Aorta (tissue), 5 donors: ENCODE results near the gene CDK5. TPM values are rescaled to one million over a fixed set of nuclear protein-coding genes. Genes with fewer than 3 reads are reported as not detected.

ENCODE experiments used
- ATAC-seq: fragments of 200-7000 bp; cut with Tn5 transposase; one replicate; pipeline ENCODE4 v1.9.1; 2022; ENCODE audit warnings: moderate library complexity; ENCODE audit not compliant: low FRiP score
- DNase-seq, 2 donors: peaks; one replicate each; pipeline ENCODE4 v3.0.0-alpha.2; 2020
- H3K27ac ChIP-seq, 2 donors: one replicate each; pipeline ENCODE4 v1.5.1; 2013; ENCODE audit warnings: low read length in 2 of 2, mild to moderate bottlenecking in 2 of 2, moderate library complexity in 2 of 2, control low read depth in 1 of 2, inconsistent platforms in 1 of 2, low read depth in 1 of 2
- H3K27me3 ChIP-seq, 2 donors: one replicate each; pipeline ENCODE4 v1.6.1; 2013; ENCODE audit warnings: control low read depth in 1 of 2, low read length in 1 of 2, mild to moderate bottlenecking in 1 of 2, moderate library complexity in 1 of 2; ENCODE audit not compliant: insufficient read depth in 2 of 2, control insufficient read depth in 1 of 2
- H3K36me3 ChIP-seq, 2 donors: one replicate each; pipeline ENCODE4 v1.6.1; 2013; ENCODE audit warnings: control low read depth in 1 of 2, low read length in 1 of 2, mild to moderate bottlenecking in 1 of 2; ENCODE audit not compliant: insufficient read depth in 2 of 2, control insufficient read depth in 1 of 2
- H3K4me1 ChIP-seq, 2 donors: one replicate each; pipeline ENCODE4 v1.6.1; 2013; ENCODE audit warnings: low read length in 2 of 2, control low read depth in 1 of 2, mild to moderate bottlenecking in 1 of 2, moderate library complexity in 1 of 2; ENCODE audit not compliant: insufficient read depth in 2 of 2, control insufficient read depth in 1 of 2
- H3K4me3 ChIP-seq, 2 donors: one replicate each; pipeline ENCODE4 v1.5.1; 2013; ENCODE audit warnings: low read length in 2 of 2, control low read depth in 1 of 2, mild to moderate bottlenecking in 1 of 2
- H3K9me3 ChIP-seq: one replicate; pipeline ENCODE4 v1.6.1; 2013; ENCODE audit warnings: mild to moderate bottlenecking, low read length; ENCODE audit not compliant: control insufficient read depth
- WGBS, 2 donors: extraction: QIAGEN DNeasy Blood & Tissue Kit; methylation state at CpG; one replicate each; pipeline ENCODE4 v1.1.7; 2013; 5-methylcytosine and 5-hydroxymethylcytosine counted together
- intact Hi-C, 2 donors: fragments of 100-400 bp; cut with DNase I; formaldehyde crosslinking; loops; one replicate each; pipeline versions ENCODE4 v1.14.2 to v1.15.0; 2022
- polyA plus RNA-seq, 2 donors: library from polyadenylated mRNA; stranded (reverse); fragments of 200-250 nt; gene quantifications; one replicate each; pipeline ENCODE4 v1.2.3, GENCODE V29; 2013
- total RNA-seq, 2 donors: library from RNA; stranded (reverse); fragmentation: NEBNext Ultra II Directional; extraction: Animal tissue kit (Norgen Biotek cat#: 25700); gene quantifications; one replicate each; pipeline ENCODE4 v1.2.1, GENCODE V29; 2021
- donor health status: healthy with polysubstance abuse.
- donor health status: Bipolar disorder and iron deficiency.
- donor health status: DM: no; HTN: no; CAD: no.
- donor health status: DM: no; HTN: no; CAD: no.
- donor health status: DM: yes; HTN: yes; CAD: no.

The CDK5 gene
- total and polyA plus RNA-seq, 4 donors = 4.1 to 8.9 (median 6.3) TPM

DNA sequence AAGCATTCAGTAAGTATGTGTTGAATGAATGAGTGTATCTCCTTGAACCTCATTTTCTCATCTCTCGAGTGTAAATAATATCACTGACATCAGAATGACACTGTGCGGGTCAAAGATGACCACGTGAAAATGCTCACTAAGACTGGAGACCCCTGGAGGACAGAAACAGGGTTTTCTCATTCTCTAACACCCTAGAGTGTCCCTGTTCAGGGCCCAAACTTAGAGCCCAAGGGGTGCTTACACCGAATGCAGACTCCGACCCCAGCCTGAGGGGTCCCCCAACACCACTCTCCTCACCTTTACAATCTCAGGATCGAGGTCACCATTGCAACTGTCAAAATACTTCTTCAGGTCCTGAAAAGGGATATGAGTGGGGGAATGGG, 1.4 kb downstream of the CDK5 start:
- Histone ChIP-seq H3K36me3 (no peaks in the 10 kb centered on the region), H3K4me1 (no peaks in the 10 kb centered on the region), H3K27me3 (no peaks in the 10 kb centered on the region), H3K4me3 (no peak overlapping the region), H3K9me3 (no peaks in the 10 kb centered on the region), H3K27ac (no peak overlapping the region)
- intact Hi-C loops = no loop called here
- DNase-seq (no peak), ATAC-seq (no peak)
- WGBS, 2 donors = 88 to 91% methylated on average over 6 of the region's 6 CpGs

DNA sequence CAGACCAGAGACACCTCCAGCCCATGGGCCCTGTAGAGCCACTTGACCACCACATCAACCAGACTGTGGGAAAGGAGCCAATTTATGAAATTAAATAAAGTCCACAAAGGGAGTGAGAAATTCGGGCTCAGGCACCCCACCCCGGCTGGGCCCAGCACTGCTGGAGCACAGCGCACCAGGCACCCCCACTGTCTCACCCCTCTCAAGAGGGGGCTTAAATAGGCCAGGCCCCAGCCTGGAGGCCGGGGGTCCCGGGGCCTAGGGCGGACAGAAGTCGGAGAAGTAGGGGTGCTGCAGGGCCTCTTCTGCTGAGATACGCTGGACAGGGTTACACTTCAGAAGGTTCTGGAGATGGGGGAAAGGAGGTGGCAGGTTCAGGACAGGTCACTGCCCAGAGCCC, 3.9 kb downstream of the CDK5 start:
- ATAC-seq = no peak
- H3K27ac ChIP-seq = no peak overlapping the region
- no peaks in the 10 kb centered on the region for H3K27me3 ChIP-seq
- DNase-seq = no peak
- WGBS, 2 donors = 85 to 89% methylated on average over 8 of the region's 8 CpGs
- H3K9me3 ChIP-seq = no peaks in the 10 kb centered on the region
- intact Hi-C loops = no loop called here
- H3K4me1 ChIP-seq = no peaks in the 10 kb centered on the region
- H3K4me3 ChIP-seq = no peak overlapping the region
- H3K36me3 ChIP-seq = no peaks in the 10 kb centered on the region

DNA sequence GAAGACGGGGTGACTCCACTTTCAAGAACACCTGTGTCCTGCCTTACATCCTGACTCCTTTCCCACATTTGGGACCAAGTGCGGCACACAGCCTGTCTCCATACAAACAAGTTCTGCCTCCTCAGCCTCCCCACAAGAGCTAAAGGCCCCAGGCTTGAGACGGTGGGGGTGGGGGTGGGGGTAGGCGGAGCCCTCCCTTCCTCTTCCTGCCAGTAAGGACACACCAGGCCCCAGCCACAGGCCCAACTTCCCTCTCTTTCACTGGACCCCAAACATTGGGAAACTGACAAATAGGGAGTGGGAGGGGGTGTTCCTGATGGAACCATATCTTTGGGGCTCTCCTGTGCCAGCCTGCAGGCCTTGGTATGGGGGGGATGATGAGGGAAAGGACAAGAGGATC, 4.6 kb downstream of the CDK5 start:
- ATAC-seq = no peak
- intact Hi-C loops = no loop called here
- Histone ChIP-seq H3K36me3 (no peaks in the 10 kb centered on the region), H3K4me3 (no peak overlapping the region), H3K9me3 (no peaks in the 10 kb centered on the region), H3K4me1 (no peaks in the 10 kb centered on the region), H3K27ac (no peak overlapping the region), H3K27me3 (no peaks in the 10 kb centered on the region)
- 83 to 85% methylated on average over 4 of the region's 4 CpGs for WGBS, 2 donors
- no peak for DNase-seq

DNA sequence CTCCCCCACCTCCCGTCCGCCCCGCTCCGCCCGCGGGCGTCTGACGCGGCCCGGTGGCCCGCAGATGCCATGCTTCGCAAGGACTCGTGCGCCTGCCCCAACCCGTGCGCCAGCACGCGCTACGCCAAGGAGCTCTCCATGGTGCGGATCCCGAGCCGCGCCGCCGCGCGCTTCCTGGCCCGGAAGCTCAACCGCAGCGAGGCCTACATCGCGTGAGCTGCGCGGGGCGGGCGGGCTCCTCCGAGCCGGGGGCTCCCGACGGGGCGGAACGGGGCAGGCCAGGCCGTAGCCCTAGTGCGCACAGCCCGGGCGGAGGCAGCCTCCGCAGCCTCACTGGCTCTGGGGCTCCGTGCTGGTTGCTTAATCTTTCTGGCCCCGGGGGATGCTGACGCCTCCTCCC, 6.6 kb downstream of the CDK5 start:
- no peaks in the 10 kb centered on the region for H3K9me3 ChIP-seq
- intact Hi-C loops = no loop called here
- DNase-seq (peak; percentile 73 to 90), ATAC-seq (peak; percentile 63)
- no peak overlapping the region for H3K4me3 ChIP-seq
- 1 to 2% methylated on average over 31 to 50 of the region's 50 CpGs for WGBS, 2 donors
- H3K27me3 ChIP-seq = no peaks in the 10 kb centered on the region
- H3K4me1 ChIP-seq = no peaks in the 10 kb centered on the region
- no peak overlapping the region for H3K27ac ChIP-seq
- no peaks in the 10 kb centered on the region for H3K36me3 ChIP-seq

DNA sequence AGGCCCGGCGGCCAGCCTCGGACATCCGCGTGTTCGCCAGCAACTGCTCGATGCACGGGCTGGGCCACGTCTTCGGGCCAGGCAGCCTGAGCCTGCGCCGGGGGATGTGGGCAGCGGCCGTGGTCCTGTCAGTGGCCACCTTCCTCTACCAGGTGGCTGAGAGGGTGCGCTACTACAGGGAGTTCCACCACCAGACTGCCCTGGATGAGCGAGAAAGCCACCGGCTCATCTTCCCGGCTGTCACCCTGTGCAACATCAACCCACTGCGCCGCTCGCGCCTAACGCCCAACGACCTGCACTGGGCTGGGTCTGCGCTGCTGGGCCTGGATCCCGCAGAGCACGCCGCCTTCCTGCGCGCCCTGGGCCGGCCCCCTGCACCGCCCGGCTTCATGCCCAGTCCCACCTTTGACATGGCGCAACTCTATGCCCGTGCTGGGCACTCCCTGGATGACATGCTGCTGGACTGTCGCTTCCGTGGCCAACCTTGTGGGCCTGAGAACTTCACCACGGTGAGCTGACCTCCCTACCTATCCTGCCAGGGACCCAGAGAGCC, 8.7 kb downstream of the CDK5 start:
- Histone ChIP-seq H3K4me1 (no peaks in the 10 kb centered on the region), H3K36me3 (no peaks in the 10 kb centered on the region), H3K27ac (no peak overlapping the region), H3K27me3 (no peaks in the 10 kb centered on the region), H3K9me3 (no peaks in the 10 kb centered on the region), H3K4me3 (no peak overlapping the region)
- no peak for DNase-seq
- WGBS, 2 donors = 90% methylated on average over 36 to 38 of the region's 38 CpGs
- intact Hi-C loops = no loop called here
- ATAC-seq = no peak

DNA sequence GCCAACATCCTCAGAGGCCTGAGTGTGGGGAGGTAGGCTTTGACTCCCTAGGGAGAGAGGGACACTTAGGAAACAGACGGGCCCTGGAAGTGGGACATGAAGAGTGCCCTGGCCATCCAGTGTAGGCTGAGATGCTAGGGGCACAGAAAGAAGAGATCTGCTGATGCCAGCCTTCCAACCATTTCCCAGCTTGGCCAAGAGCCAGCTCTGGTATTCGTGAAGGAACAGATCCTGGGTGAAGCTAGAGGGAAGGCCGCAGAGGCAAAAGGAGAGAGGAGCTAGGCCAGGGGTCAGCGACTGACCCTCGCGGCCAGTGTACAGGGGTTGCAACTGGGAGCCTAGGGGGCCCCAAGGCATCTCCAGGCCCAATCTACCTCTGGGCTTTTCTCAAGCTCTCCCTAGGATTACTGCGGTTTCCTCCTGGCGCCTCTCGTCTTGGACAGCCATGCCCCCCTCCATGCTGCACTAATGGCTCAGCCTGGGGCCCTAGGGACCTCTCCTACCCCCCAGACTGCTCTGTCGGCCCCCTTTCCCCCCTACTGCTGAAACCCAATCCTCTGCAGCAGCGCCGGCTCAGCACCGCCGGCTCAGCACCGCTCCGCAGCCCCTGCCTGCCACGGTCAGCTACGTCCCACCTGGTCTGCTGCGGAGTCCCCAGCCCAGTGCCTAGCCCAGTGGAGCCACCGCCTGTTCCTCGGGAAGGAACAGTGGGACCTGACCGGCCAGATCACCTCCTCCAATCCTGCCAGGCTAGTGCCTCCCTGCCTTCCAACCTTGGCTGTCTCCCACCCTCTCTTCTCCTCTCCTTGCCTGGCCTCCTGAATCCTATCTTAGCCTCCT, 9.5 kb downstream of the CDK5 start, which contains the start of gene ASIC3:
Gene ASIC3 (plus strand): TSS at position 556 of the 840 bp plus-strand sequence. CDS start 355 bp downstream, outside the sequence.
- intact Hi-C loops = no loop called here
- H3K4me1 ChIP-seq = no peaks in the 10 kb centered on the region
- no peak within 1 kb of the TSS for H3K27ac ChIP-seq
- H3K36me3 ChIP-seq = no peaks in the 10 kb centered on the region
- ATAC-seq = no peak
- WGBS, 2 donors = 70 to 73% methylated on average over 22 of the region's 22 CpGs
- no peaks in the 10 kb centered on the region for H3K9me3 ChIP-seq
- no peak within 1 kb of the TSS for H3K4me3 ChIP-seq
- DNase-seq = no peak
- no peaks in the 10 kb centered on the region for H3K27me3 ChIP-seq

DNA sequence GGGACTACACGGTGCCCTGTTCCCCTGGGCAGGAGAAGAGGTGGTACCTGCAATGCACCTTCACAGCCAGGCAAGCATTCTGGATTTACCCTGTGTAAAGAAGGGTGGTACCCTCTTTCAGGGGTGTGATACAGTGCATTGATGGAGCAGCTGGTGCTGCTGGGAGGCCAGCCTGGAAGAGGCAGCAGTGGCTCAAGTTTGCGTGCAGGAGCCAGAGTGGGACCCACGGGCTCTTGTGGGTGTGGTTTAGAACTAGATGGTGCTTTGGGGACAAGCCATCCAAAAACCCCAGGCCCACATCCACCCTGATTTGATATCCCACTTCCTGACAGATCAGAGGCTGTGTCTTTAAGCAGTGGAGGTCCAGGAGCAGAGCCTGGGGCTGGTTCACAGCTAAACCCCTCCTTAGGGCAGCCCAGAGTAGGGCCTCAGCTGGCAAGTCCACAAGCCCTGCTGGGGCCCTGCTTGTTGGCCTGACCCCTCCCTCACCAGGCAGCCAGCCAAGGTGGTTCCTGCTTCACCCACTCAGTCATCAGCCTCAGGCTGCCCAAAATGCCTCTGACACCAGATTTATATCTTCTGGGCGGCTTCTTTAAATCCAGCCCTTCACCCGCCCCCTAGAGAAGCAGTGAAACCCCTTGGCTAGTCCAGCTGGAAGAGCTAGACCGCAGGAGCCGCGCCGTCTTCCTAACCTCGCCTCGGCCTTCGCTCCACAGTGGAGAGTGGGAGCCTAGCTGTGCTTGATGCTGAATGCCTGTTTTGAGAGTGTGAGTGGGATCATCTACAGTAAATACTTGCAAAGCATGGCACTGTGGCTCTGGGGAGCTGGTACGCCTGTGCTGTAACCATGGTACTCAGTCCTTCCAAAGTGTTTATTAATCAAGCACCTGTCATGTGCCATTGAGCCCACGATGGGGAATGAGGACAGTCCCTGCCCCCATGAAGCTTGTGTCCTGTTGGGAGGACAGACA, 10.8 kb downstream of the CDK5 start:
- Histone ChIP-seq H3K36me3 (no peaks in the 10 kb centered on the region), H3K4me1 (no peaks in the 10 kb centered on the region), H3K27ac (no peak overlapping the region), H3K4me3 (no peak overlapping the region), H3K27me3 (no peaks in the 10 kb centered on the region), H3K9me3 (no peaks in the 10 kb centered on the region)
- peak in 1 of 2 donors; percentile 77 for DNase-seq
- WGBS, 2 donors = 20 to 23% methylated on average over 14 of the region's 14 CpGs
- intact Hi-C loops = no loop called here
- ATAC-seq = no peak

DNA sequence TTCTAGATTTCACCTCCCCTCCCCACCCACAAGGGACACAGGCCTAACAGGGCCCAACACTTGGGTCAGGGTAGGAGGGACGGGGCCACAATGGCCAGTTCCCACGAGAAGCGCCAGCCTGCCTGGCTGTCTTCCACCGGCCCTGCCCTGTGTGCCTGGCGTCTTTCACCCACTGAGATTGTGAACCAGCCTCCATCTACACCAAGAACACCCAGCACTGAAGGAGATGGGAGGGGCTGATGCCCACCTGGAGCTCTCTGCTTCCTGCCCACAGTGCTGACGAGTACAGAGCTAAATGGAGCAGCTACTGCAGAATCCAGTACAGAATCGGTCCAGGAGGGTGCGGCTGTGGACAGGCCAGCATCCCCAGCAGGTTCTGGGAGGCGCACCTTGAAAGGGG, 11.7 kb downstream of the CDK5 start:
- DNase-seq (no peak), ATAC-seq (no peak)
- H3K36me3 ChIP-seq = no peaks in the 10 kb centered on the region
- H3K27ac ChIP-seq = no peak overlapping the region
- H3K4me3 ChIP-seq = no peak overlapping the region
- no peaks in the 10 kb centered on the region for H3K9me3 ChIP-seq
- WGBS, 2 donors = 72 to 73% methylated on average over 9 of the region's 9 CpGs
- intact Hi-C loops = no loop called here
- H3K4me1 ChIP-seq = no peaks in the 10 kb centered on the region
- no peaks in the 10 kb centered on the region for H3K27me3 ChIP-seq
